HG03025 (cell line): ENCODE results near the gene GTSE1.

Experiments used
- ATAC-seq: cut with Tn5 transposase; IDR thresholded peaks from one replicate; pipeline ENCODE4 v1.9.1; 2021; ENCODE audit warnings: mild to moderate bottlenecking, moderate library complexity; ENCODE audit not compliant: unreplicated experiment, low FRiP score

GTSE1 gene

DNA sequence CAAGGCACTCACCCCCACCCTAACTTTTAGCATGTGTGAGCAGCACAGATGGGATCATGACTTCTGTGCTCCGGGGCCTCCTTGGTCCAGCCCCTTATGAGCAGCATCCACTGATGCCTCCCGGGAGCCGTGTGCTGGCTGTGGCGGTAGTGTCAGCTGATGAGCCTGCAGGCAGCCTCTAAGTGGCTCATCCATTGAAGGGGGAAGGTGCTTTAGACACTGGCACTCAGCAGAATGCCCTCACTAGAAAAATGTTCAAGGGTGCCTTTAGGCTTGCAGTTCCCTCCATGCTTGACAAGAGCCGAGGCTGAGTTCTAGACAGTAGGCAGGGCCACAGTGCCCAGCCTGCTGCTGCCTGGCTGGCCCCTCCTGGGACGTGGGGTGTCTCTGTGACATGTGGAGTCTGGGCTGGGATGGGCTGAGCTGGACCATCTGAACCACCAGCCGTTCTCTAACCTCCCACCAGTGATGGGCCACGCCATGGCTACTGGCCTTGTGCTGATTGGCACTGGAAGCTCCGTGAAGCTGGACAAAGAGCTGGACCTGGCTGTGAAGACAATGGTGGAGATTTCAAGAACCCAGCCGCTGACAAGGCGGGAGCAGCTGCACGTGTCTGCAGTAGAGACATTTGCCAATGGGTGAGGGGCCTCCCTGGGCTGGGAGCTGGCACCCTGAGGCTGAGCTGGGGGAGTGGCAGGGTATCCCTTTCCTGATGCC, 23.1 kb upstream of the GTSE1 start:
- no peak for ATAC-seq

DNA sequence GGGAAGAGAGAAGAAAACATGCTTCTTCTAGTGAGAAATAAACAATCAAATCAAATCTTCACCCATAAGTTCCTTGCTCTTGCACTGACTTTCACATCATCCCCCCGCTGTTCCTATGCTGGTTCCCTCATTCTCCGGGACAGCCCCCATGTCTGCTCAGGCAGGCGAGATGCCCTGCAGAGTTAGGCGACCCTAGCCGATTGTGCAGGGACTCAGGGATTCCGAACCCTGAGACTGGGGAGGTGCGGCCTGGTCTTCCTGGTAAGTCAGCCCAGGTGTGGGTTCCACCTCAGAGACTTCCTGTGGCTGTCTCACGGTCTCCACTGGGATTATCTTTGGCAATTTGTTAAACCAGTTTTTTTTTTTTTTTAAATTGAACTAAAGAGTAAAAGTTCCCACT, 22.3 kb upstream of the GTSE1 start:
- ATAC-seq: no peak

DNA sequence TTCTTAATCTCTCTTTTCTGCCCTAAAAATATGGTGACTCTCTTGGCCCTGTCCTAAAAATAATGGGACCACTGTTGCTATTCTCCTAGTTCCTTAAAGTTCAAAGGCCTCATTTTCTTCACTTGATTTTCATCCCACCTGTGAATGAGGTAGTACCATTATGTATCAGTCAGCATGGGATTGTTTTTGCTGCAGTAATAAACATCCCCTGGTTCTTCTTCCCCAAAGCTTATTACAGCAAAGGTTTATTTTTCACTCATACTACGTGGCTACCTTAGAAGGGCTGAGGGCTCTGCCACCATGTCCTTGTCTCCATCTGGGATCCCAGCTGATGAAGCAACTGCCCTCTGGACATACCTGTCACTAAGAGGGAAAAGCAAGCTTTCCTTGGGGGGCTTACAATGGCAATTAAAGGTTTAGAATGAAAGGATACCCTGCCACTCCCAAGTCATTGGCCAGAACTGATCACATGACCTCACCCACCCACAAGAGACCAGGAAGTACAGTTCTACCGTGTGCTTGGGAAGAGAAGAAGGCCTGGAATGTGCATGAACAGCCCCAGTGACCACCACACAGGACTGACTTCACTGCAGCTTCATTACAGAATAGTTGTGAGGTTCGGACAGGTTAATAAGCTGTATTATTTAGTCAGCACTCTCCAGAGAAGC, 21.1 kb upstream of the GTSE1 start:
- ATAC-seq: no peak

DNA sequence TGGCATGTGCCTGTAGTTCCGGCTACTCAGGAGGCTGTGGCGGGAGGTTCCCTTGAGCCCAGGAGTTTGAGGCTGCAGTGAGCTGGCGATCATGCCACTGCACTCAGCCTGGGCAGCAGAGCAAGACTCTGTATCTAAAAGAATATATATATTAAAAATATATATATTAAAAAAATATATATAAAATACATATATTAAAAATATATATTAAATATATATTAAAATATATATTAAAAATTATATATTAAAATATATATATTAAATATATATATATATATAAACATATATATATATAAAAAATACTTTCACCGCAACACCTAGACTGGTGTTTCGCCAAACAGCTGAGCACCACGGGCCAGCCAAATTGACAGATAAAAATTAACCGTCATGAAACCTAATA, 20.1 kb upstream of the GTSE1 start:
- no peak for ATAC-seq

DNA sequence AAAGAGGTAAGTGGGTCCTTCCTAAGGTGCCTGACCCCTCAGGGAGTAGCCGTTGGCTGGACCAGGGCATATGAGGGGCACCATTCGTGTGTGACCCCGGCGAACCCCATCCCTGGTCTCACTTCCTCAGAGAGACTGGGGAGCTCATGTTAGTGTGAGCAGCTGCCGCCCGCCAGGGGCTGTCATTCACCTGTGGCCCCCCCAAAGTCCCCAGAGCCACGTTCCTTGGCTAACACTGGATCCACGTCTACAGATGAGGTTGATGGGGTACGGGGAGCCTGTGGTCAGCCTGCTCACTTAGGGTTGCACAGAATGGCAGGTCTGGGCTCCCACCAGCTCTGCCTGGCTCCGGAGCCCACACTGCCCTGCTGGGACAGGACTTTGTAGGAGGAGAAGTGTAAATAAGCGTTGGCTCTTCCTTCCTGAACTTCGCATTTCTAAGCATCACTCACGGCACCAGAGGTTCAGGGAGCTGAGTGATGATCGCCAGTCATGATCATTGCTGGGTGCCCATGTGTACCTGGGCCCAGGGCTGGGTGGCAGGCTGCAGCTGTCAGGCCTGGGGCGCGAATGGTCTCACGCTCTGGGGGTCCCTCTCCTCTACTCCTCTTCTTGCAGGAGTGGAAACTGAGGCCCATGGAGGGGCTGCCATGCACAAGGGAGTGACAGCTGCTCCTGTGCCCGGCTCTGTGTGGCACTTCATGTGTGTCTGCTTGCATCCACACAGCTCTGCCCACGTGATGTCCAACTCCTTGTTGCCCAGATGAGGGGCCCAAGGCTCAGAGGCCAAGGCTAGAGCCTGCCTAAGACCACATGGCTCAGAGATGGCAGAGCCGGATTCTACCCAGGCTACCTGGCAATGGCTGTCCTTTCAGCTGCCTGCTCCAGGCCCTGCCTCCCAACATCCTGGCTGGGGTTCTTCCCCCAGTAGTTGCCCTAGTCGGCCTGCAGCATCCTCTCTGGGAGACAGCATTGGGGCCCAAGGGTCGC, 17.7 kb upstream of the GTSE1 start:
- ATAC-seq: no peak

DNA sequence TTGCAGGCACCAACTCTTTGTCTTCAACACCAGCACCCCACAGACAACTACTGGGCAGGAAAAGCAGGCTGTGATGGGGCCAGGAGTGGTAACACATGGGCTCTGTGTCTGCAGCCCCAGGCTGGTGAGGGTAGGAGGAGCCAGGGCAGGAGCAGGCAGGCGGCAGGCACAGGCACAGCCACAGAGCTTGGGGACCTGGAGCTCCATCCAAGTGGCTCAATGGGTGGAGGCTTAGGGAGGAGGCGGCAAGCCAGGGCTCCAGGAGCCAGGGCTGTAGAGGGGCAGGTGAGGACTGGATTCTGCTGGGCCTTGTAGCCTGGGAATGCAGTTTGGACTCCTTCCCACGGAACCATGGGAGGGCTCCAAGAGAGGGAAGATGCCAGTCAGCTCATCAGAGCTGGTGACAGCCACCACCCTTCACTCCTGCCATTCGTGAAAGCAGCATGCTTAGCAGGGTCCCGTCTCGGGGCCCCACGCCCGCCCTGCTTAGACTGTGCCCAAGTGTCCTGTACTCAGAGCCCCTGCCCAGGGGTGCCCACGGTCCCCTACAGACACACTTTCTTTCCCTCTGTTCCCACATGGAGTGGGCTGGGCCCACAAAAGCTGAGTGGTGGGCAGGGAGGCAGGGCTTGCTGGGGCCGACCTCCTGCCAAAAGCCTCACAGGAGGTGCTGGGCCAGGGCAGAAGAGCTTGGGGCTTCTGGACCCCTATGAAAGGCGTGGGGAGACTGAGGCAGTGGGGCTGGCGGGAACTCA, 16.4 kb upstream of the GTSE1 start:
- ATAC-seq: no peak

GRCh38 chr22:46280999-46281623, 15.6 kb upstream of the GTSE1 start:
- no peak for ATAC-seq

GRCh38 chr22:46281866-46282678, 14.6 kb upstream of the GTSE1 start:
- no peak for ATAC-seq

DNA sequence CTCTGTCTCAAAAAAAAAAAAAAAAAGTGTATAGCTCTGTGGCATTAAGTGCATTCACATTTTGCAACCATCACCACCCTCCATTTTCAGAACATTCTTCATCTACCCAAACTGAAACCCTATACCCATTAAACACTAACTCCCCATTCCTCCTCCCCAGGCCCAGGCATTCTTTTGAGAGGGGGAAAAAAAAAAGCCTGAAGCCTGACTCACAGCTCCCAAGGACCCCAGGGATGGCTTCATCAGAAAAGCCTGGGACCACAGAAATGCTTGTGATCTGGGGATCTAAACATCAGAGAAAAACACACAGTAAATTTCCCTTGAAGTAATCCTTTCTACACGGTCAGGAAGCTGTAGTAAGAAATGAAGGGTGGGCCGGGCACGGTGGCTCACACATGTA, 10.7 kb upstream of the GTSE1 start:
- no peak for ATAC-seq

DNA sequence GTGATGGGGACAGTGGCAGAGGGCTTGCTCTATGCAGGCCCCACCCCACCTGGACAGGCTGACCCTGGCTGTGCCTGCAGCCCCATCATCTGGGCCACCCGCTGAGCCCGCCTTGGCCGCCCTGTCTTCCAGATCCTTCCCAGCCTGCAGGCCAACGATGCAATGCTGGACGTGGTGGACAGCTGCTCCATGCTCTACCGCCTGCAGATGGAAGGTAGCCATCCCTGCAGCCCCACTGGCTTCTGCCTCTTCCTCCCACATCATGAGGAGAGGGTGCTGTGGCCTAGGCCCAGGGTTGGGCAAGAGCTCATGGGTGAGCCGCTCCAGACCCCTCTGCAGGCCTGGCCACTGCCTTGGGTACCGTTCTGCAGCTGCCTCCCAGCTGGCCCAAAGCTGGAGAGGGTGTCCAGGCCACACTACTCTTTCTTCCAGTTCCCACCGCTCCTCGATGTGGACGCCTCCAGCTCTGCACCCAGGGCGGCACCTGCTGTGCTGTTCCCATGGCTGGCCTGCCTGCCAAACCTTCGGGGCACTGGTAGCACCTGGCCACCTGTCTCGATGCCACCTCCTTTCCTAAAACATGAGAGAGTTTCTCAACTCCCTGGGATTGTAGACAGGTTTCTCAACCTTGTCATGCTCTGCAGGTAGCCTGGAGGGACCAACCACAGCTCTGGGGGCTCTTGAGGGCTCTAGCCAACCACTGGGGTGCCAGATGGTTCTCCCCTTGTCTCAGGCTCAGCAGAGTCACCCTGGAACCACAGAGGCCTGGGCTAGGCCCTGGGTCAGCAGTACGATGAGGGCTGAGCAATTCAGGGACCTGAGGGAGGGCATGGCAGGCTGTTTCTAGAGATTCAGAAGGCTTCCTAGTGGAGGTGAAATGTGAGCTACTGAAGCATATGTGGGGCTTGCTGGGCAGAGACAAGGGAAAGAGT, 9.5 kb upstream of the GTSE1 start:
- no peak for ATAC-seq

DNA sequence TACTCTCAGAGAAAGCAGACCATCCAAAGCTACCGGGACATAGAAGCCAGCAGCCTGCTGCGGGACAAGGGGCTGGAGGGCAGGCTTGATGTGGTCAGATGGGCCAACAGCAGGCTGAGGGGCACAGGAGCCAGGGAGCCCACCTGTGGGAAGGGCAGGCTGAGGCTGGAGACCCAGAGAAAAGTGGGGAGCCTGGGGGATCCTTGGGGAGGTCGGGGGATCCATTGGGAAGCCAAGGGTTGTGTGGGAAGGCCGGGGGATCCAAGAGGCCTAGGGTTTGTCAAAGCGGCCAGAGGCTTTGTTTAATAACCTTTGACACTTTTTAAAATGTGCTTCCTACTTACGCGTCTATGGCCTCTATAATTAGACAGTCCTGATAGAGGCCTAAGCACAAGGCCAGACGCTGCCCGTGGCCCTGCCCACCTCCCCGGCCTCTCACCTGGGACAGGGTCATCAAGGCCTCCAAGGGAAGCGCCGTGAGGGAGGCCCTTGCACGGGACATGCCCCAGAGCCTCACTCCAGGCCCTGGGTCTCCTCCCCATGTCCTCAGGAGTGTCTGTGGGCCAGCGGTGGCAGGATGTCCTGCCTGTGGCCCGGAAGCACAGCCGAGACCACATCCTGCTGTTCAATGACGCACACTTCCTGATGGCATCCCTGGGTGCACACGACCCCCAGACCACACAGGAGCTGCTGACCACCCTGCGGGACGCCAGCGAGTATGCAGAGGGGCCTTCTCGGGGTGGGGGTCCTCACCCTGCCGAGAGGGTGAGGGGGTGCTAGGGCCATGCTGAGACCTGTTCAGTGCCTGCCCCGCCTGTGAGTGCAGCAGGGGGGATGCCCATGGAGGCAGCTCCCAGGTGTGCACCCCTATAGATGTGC, 8.6 kb upstream of the GTSE1 start:
- ATAC-seq: no peak

- ATAC-seq: no peak
Observed at GRCh38 chr22:46288846-46289243, 7.8 kb upstream of the GTSE1 start.

DNA sequence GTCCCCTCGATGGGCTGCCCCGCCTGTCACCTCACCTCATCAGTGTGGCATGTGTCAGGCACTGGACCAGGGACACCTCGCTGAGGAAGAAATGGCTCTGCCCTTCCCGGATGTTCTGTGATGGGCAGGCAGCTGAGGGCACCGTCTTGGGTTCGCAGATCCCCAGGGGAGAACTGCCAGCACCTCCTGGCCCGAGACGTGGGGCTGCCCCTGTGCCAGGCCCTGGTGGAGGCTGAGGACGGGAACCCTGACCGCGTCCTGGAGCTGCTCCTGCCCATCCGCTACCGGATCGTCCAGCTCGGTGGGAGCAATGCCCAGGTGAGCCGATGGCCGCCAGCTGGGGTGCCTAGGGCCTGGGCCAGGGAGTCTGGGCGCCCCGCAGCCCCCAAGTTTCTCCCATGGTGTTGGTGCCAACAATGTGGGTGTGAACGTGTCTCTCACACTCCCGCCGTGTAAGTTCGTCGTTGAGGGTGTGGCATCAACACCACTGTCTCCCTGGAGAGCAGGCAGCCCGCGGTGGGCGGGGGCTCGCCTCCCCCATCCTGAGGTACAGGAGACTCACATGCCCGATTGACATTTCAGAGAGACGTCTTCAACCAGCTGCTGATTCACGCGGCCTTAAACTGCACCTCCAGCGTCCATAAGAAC, 7.3 kb upstream of the GTSE1 start:
- ATAC-seq: no peak

DNA sequence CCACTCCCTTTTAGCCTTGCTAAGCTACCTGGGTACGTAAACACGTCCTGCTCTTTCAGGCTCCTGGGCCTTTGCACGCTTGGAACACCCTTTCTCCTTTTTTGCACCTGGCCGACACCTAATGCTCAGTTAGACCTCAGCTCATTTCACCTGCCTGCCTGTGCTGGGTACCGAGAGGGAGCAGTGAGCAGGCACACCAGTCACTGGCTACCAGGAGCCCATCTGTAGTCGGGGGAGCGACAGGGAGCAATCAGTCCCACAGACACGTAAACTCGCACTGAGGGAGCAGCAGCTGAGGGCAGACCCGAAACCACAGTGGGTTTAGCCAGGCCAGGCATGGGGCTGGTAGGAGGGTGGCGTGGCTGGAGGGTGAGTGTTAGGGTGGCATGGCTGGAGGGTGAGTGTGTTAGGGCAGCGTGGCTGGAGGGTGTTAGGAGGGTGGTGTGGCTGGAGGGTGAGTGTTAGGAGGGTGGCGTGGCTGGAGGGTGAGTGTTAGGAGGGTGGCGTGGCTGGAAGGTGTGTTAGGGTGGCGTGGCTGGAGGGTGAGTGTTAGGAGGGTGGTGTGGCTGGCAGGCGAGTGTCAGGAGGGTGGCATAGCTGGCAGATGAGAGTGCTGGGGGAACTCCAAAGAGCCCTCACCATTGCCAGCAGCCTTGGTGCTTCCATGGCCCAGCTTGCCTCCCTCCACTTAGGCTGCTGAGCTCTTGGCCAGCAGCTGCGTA, 6.4 kb upstream of the GTSE1 start:
- ATAC-seq: no peak

DNA sequence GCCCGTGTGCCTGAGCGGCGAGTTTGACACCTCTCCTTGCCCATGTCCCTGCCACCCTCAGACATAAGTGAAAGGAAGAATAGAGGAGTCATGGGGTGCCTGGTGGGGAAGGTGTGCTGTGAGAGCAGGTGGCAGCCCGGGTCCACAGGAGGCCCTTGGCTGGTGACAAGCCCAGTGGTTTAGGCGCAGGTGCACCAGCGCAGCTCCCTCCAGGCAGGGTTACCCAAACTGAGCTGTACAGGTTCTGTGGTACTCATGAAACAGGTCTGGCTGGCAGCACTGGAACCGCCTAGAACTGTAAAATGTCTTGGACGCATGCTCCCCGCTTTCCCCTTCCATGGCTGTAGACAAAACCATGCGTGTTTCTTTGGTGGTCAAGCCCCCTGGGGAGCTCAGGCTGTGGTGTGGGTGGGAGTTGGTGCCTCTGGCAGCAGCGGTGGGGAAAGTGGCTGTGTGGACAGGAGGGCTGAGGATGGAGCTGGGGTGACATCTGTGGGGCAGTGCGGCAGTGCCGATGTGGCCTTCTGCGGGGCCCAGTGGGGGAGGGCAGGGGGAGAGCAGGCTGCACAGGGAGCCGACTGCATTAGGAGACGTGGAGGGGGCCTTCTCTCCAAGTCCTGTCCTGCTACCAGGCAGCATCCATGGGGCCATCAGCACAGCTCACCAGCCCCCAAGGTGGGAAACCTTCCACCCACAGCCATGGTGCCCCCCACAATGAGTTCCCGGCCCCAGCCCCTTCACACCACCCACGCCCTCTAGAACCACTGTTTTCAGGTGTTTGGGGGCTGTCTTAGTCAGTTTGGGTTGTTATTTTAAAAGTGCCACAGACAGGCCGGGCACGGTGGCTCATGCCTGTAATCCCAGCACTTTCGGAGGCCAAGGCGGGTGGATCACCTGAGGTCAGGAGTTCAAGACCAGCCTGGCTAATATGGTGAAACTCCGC, 5.6 kb upstream of the GTSE1 start:
- no peak for ATAC-seq
